Activated T-helper 2 cell treated with anti-CD3 and anti-CD28 coated beads, Interferon-gamma antibody, Interleukin-2, Interleukin-4, amounts not matched to agents 10 μg/mL and 5 μg/mL and 100 μg/mL, durations not matched to agents 14 hours and 24 hours and 36 hours (primary cell): Measurements from ENCODE around the gene MAGI2. TPM values are rescaled to one million over a fixed set of nuclear protein-coding genes. Genes with fewer than 3 reads are reported as not detected.

ENCODE experiments used
- DNase-seq: peaks from one replicate; pipeline ENCODE4 v3.0.0; 2021; ENCODE audit warnings: low spot score
- H3K27ac Mint-ChIP-seq: one replicate; pipeline ENCODE4 v1.8.0; 2021; ENCODE audit warnings: mixed read lengths
- H3K27me3 Mint-ChIP-seq: one replicate; pipeline ENCODE4 v1.8.0; 2021; ENCODE audit warnings: low read depth, mixed read lengths
- H3K36me3 Mint-ChIP-seq: one replicate; pipeline ENCODE4 v1.8.0; 2021; ENCODE audit warnings: low read depth, mixed read lengths
- H3K4me1 Mint-ChIP-seq: one replicate; pipeline ENCODE4 v1.8.0; 2021; ENCODE audit warnings: low read depth, mixed read lengths
- H3K4me3 Mint-ChIP-seq: one replicate; pipeline ENCODE4 v1.8.0; 2021; ENCODE audit warnings: low read depth, mild to moderate bottlenecking, moderate library complexity, mixed read lengths
- H3K9me3 Mint-ChIP-seq: one replicate; pipeline ENCODE4 v1.8.0; 2021; ENCODE audit warnings: mixed read lengths
- intact Hi-C: fragments of 100-400 bp; cut with micrococcal nuclease; formaldehyde crosslinking; loops from one replicate; pipeline ENCODE4 v1.15.1; 2023
- total RNA-seq: library from RNA; stranded (reverse); gene quantifications from 2 replicates; pipeline ENCODE4 v1.2.3, GENCODE V29; 2022

The MAGI2 gene
- total RNA-seq, 1 donor from 2014 or later, result 0.21 TPM

GRCh38 chr7:78179827-78180477 lies 1273.5 kb downstream of the MAGI2 start:
- intact Hi-C loops, result no loop called here
- peaks cover 2% of the 10 kb centered on the region for H3K27me3 Mint-ChIP-seq
- H3K27ac Mint-ChIP-seq, result no peak overlapping the region
- no peaks in the 10 kb centered on the region for H3K4me1 Mint-ChIP-seq
- H3K36me3 Mint-ChIP-seq, result no peaks in the 10 kb centered on the region
- DNase-seq, result no peak
- H3K9me3 Mint-ChIP-seq, result no peaks in the 10 kb centered on the region
- no peak overlapping the region for H3K4me3 Mint-ChIP-seq

- H3K27me3 Mint-ChIP-seq, result peaks cover 2% of the 10 kb centered on the region
- no peaks in the 10 kb centered on the region for H3K36me3 Mint-ChIP-seq
- intact Hi-C loops, result no loop called here
- H3K9me3 Mint-ChIP-seq, result no peaks in the 10 kb centered on the region
- no peak overlapping the region for H3K4me3 Mint-ChIP-seq
- H3K4me1 Mint-ChIP-seq, result no peaks in the 10 kb centered on the region
- H3K27ac Mint-ChIP-seq, result no peak overlapping the region
- DNase-seq, result no peak
Observed at GRCh38 chr7:78179211-78179610, 1274.3 kb downstream of the MAGI2 start.

- no peak for DNase-seq
- no peaks in the 10 kb centered on the region for H3K9me3 Mint-ChIP-seq
- no peaks in the 10 kb centered on the region for H3K36me3 Mint-ChIP-seq
- H3K4me1 Mint-ChIP-seq, result no peaks in the 10 kb centered on the region
- H3K27me3 Mint-ChIP-seq, result peaks cover 2% of the 10 kb centered on the region
- no peak overlapping the region for H3K27ac Mint-ChIP-seq
- H3K4me3 Mint-ChIP-seq, result no peak overlapping the region
- intact Hi-C loops, result no loop called here
Observed at GRCh38 chr7:78178319-78178718, 1275.1 kb downstream of the MAGI2 start.

- no peak for DNase-seq
- H3K9me3 Mint-ChIP-seq, result no peaks in the 10 kb centered on the region
- no peaks in the 10 kb centered on the region for H3K36me3 Mint-ChIP-seq
- H3K27me3 Mint-ChIP-seq, result peaks cover 2% of the 10 kb centered on the region
- intact Hi-C loops, result no loop called here
- no peak overlapping the region for H3K27ac Mint-ChIP-seq
- no peak overlapping the region for H3K4me3 Mint-ChIP-seq
- no peaks in the 10 kb centered on the region for H3K4me1 Mint-ChIP-seq
Observed at GRCh38 chr7:78176171-78176570, 1277.3 kb downstream of the MAGI2 start.

GRCh38 chr7:78175330-78176100 lies 1278.0 kb downstream of the MAGI2 start:
- H3K4me1 Mint-ChIP-seq, result no peaks in the 10 kb centered on the region
- peaks cover 2% of the 10 kb centered on the region for H3K27me3 Mint-ChIP-seq
- no peak for DNase-seq
- intact Hi-C loops, result no loop called here
- no peak overlapping the region for H3K4me3 Mint-ChIP-seq
- H3K27ac Mint-ChIP-seq, result no peak overlapping the region
- no peaks in the 10 kb centered on the region for H3K9me3 Mint-ChIP-seq
- H3K36me3 Mint-ChIP-seq, result no peaks in the 10 kb centered on the region

- Mint-ChIP-seq H3K9me3 (no peaks in the 10 kb centered on the region), H3K4me1 (no peaks in the 10 kb centered on the region), H3K4me3 (no peak overlapping the region), H3K27me3 (peaks cover 2% of the 10 kb centered on the region), H3K36me3 (no peaks in the 10 kb centered on the region), H3K27ac (no peak overlapping the region)
- no peak for DNase-seq
- intact Hi-C loops, result no loop called here
Observed at GRCh38 chr7:78173666-78174065, 1279.8 kb downstream of the MAGI2 start.

GRCh38 chr7:78172933-78173591 lies 1280.4 kb downstream of the MAGI2 start:
- H3K9me3 Mint-ChIP-seq, result no peaks in the 10 kb centered on the region
- peaks cover 2% of the 10 kb centered on the region for H3K27me3 Mint-ChIP-seq
- H3K36me3 Mint-ChIP-seq, result no peaks in the 10 kb centered on the region
- intact Hi-C loops, result no loop called here
- no peak for DNase-seq
- H3K4me1 Mint-ChIP-seq, result no peaks in the 10 kb centered on the region
- H3K4me3 Mint-ChIP-seq, result no peak overlapping the region
- H3K27ac Mint-ChIP-seq, result no peak overlapping the region

- DNase-seq, result no peak
- intact Hi-C loops, result no loop called here
- Mint-ChIP-seq H3K36me3 (no peaks in the 10 kb centered on the region), H3K9me3 (no peaks in the 10 kb centered on the region), H3K27me3 (no peaks in the 10 kb centered on the region), H3K4me1 (no peaks in the 10 kb centered on the region), H3K4me3 (no peak overlapping the region), H3K27ac (no peak overlapping the region)
Observed at GRCh38 chr7:78172267-78172757, 1281.2 kb downstream of the MAGI2 start.

GRCh38 chr7:78171398-78171797 lies 1282.1 kb downstream of the MAGI2 start:
- Mint-ChIP-seq H3K9me3 (no peaks in the 10 kb centered on the region), H3K27me3 (no peaks in the 10 kb centered on the region), H3K4me3 (no peak overlapping the region), H3K36me3 (no peaks in the 10 kb centered on the region), H3K27ac (no peak overlapping the region), H3K4me1 (no peaks in the 10 kb centered on the region)
- intact Hi-C loops, result no loop called here
- DNase-seq, result no peak

- Mint-ChIP-seq H3K27me3 (no peaks in the 10 kb centered on the region), H3K4me3 (no peak overlapping the region), H3K36me3 (no peaks in the 10 kb centered on the region), H3K27ac (no peak overlapping the region), H3K4me1 (no peaks in the 10 kb centered on the region), H3K9me3 (no peaks in the 10 kb centered on the region)
- no peak for DNase-seq
- intact Hi-C loops, result no loop called here
Observed at GRCh38 chr7:78170815-78171214, 1282.7 kb downstream of the MAGI2 start.

GRCh38 chr7:78169992-78170391 lies 1283.5 kb downstream of the MAGI2 start:
- Mint-ChIP-seq H3K4me1 (no peaks in the 10 kb centered on the region), H3K27ac (no peak overlapping the region), H3K36me3 (no peaks in the 10 kb centered on the region), H3K27me3 (no peaks in the 10 kb centered on the region), H3K9me3 (no peaks in the 10 kb centered on the region), H3K4me3 (no peak overlapping the region)
- intact Hi-C loops, result no loop called here
- DNase-seq, result no peak

- intact Hi-C loops, result no loop called here
- Mint-ChIP-seq H3K27ac (no peak overlapping the region), H3K4me3 (no peak overlapping the region), H3K36me3 (no peaks in the 10 kb centered on the region), H3K27me3 (no peaks in the 10 kb centered on the region), H3K4me1 (no peaks in the 10 kb centered on the region), H3K9me3 (no peaks in the 10 kb centered on the region)
- DNase-seq, result no peak
Observed at GRCh38 chr7:78168865-78169264, 1284.6 kb downstream of the MAGI2 start.

GRCh38 chr7:78167860-78168259 lies 1285.6 kb downstream of the MAGI2 start:
- DNase-seq, result no peak
- Mint-ChIP-seq H3K27me3 (no peaks in the 10 kb centered on the region), H3K27ac (no peak overlapping the region), H3K9me3 (no peaks in the 10 kb centered on the region), H3K4me3 (no peak overlapping the region), H3K36me3 (no peaks in the 10 kb centered on the region), H3K4me1 (no peaks in the 10 kb centered on the region)
- intact Hi-C loops, result no loop called here
